T-helper 2 cell treated with Interferon-gamma antibody and Interleukin-4, amounts not matched to agents 100 ng/mL and 5 ng/mL, for 36 hours (primary cell): ENCODE data around the gene OSBP2. TPM values are rescaled to one million over a fixed set of nuclear protein-coding genes. Genes with fewer than 3 reads are reported as not detected.
"Not testable (repeated sequence)": the region's sequence is repeated elsewhere in the genome, so short reads cannot be mapped to it uniquely, and the experiment has no call there.

ENCODE experiments used
- intact Hi-C: fragments of 100-400 bp; cut with micrococcal nuclease; formaldehyde crosslinking; loops from one replicate; pipeline ENCODE4 v1.15.1; 2023
- total RNA-seq: library from RNA; stranded (reverse); gene quantifications from 2 replicates; pipeline ENCODE4 v1.2.3, GENCODE V29; 2022

OSBP2 gene
- total RNA-seq, 1 donor from 2014 or later, result 1.2 TPM

GRCh38 chr22:30675436-30675835 lies 19.2 kb upstream of the OSBP2 start:
- intact Hi-C loops, result no loop called here

GRCh38 chr22:30676565-30676964 lies 18.1 kb upstream of the OSBP2 start:
- intact Hi-C loops, result not testable (repeated sequence)

DNA sequence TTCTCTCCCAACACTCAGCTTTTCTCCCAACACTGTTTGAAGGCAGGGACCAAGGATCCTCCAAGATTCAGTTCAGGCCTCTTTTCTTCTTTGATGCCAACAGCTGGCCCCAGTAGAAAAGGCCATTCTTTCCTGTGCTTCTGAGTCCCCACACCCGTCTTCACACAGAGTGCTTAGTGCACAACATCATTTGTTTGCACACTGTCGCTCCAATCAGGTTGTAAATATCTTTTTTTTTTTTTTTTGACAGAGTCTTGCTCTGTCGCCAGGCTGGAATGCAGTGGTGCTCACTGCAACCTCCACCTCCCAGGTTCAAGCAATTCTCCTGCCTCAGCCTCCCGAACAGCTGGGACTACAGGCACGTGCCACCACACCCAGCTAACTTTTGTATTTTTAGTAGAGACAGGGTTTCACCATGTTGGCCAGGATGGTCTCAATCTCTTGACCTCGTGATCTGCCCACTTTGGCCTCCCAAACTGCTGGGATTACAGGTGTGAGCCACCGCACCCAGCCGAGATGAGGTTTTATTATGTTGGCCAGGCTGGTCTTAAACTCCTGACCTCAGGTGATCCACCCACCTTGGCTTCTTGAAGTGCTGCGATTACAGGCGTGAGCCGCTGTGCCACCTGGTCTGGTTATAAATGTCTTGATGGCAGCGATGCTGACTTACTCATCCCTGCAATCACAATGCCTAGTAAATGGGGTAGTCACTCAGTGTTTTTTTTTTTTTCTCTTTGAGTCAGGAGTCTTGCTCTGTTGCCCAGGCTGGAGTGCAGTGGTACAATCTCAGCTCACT lies 14.6 kb upstream of the OSBP2 start:
- intact Hi-C loops, result not testable (repeated sequence)

DNA sequence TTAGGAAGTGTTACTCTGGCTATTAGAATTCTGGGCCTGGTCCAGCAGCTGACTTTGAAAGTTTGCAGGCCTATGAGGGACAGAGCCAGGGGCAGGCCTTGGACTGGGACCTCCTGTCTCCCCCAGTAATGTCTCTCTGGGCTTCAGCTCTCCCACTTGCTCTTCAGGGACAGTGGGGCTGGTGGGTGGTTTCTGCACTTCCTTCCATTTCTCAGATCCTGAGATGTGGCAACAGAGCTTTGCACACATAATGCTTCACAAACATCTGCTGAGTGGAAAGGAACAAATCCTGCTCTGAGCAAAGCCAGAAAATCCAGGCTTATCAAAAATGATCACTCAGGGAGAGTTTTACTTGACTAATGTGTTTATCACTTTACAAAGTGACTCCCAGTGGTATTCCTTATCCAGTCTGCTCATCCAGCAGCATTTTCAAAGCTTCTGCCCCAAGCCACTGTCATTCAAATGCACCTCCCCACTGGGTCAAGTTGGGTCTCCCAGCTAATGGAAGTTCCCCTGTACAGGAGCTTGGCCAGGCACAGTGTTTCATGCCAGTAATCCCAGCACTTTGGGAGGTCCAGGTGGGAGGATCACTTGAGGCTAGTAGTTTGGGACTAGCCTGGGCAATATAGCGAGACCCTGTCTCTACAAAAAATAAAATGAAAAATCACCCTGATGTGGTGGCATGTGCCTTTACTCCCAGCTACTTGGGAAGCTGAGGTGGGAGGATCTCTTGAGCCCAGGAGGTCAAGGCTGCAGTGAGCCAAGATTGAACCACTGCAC lies 13.5 kb upstream of the OSBP2 start:
- intact Hi-C loops, result no loop called here

DNA sequence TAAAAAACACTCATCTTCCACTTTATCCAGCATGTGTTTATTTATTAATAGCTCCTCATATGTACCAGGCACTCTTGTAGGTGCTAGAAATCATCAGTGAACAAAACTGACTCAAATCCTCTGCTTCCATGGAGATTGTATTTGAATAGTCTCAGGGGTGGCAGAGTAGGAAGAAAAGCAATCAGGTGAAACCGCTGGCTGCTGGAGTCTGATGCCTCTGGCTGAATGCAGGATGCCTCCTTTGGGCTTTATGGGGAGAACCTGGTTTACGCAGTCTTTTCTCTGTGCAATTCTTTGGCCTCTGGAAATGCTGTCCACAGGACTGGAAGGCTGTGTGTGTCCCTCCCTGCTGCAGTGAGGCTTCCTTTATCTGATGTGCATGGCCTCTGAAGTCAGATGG lies 12.8 kb upstream of the OSBP2 start:
- intact Hi-C loops, result no loop called here

DNA sequence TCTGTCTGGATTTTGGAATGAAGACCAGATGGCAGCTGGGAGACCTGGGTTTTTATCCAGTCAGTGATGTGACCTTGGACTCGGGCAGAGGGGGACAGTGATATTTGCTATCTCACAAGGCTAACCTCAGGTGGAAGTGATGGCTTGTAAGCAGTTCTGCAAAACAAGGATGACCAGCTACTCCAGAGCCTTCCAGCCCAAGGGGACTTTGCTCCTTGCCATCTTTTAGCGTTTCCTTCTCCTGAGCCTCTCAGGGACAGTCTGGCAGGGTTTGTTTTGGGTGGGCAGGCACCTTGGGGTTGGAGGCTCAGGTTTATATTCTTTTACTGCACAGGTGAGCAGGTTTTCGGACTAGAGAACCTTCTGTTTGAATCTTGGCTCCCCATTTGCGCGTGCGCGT lies 9.5 kb upstream of the OSBP2 start:
- intact Hi-C loops, result no loop called here

DNA sequence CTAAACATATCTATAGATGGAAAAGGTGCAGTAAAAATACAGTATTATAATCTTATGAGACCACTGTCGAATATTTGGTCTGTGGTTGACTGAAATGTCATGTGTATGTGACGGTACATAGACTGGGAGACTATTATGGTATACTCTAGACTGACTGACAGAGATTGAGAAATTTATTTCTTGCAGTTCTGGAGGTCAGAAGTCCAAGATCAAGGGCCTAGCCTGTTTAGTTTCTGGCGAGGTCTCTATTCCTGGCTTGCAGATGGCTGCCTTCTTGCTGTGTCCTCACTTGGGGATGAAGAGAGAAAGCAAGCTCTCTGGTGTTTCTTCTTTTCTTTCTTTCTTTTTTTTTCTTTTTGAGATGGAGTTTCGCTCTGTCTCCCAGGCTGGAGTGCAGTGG lies 7.3 kb upstream of the OSBP2 start:
- intact Hi-C loops, result no loop called here

DNA sequence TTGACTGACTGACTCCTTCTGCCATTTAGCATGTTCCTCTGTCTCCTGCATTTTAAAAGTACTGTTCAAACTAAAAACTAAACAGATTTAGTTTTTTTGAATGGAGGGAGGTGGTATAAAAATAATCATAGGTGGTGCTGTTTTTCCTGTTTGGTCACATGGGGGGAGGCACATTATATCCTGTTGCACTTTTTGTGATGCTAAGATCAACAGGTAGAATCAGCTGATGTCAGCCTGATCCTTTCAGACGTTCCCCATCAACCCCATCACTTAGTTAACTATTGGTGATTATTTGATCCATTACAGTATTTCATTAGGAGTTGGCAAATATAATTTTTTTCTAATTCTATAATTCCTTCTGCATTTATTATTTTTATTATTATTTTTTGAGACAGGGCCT lies 5.1 kb upstream of the OSBP2 start:
- intact Hi-C loops, result no loop called here

DNA sequence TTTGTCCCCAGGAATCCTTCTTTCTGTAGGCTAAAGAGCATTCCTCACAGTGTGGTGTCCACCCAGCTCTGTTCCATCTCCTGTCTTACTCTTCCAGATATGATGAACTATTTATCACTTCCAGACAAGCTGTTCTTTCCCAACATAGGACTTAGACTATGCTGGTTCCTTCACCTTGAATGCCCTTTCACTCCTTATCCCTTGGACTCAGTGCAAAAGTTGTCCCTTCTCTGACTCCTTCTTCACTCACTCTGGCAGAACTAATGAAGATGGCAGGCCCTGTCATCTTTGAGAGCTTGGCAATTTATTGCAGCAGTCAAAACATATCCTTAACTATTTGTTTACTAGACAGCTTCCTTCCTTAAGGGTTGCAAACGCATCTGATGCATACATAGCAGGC lies 3.5 kb upstream of the OSBP2 start:
- intact Hi-C loops, result no loop called here

DNA sequence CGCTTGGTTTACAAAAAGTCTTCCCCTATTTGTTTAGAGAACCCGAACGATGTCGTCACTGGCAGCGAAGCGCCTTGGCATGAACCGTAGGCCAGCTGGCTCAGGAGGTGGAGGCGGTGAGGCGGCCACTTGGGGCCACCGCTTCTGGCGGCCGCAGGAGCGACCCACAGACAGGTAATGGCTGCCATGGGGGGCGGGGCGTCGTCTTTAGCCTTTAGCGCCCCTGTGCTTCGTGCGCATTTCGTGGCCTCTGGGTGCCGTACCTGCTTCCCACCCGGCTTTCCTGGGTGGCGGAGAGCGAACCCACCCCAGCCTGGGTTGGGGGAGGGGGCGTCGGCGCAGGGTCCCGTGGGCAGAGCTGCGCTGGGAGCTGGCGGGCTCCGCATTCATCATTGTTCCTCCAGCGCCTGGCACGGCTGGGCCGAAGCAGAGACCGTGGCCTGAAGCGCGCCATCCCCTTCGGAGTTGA lies 469 bp upstream of the OSBP2 start:
- intact Hi-C loops, result loop anchor here (1.0 kb wide), 1 partner anchor 59 kb away; the partner anchor contains the start of gene SLC35E4

GRCh38 chr22:30695351-30695851 lies 727 bp downstream of the OSBP2 start:
- intact Hi-C loops, result no loop called here

DNA sequence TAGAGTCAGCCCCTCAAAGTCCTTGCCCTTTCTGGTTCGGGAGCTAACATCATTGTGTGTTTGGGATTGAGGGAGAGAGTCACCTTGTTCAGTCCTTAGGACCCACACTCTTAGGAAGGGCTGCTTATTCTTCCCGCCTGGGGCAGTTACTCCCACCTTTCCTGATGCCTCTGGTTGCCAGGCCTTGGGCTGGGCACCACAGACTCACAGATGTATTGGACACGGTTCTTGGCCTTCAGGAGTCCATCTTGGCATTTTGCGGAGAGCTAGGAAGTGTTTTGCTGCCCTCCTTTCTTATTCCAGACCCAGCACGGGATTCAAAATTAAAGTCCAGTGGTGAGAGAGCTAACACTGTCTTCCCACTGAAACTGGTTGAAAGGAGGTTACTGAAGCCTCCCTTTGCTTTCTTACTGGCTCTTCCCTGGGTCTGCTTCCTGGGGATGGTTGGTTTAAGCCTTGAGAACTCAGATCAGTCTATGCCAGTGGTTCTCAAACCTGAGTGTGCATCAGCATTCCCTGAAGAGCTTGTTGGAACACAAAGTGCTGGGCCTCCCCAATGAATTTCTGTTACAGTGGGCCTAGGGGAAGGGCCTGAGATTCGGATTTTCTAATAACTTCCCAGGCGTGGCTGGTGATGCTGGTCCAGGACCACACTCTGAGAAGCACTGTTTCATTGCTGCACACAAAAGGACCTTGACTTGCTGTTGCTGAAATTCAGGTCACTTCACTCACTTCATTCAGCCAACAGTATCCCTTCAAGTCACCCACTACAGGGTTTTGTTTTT lies 1.4 kb downstream of the OSBP2 start:
- intact Hi-C loops, result no loop called here

GRCh38 chr22:30697975-30698374 lies 3.3 kb downstream of the OSBP2 start:
- intact Hi-C loops, result no loop called here

DNA sequence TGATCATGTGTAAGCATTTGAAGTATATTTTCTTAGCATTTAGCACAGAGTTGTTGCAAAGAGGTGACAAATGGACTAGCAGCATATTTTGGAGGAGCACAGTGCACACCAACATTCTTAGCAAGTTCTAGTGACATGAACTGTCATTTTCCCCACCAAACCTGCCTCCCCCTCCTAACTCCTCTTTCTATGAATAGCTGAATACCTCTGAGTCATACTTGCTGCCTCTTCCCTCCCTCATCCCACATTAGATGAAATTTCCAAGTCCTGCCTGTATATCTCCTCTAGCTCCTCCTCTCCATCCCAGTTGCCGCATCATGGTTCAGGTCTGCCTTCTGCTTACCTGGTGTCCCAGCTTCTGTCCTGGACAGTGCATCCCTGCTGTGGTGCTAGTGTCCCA lies 7.2 kb downstream of the OSBP2 start:
- intact Hi-C loops, result no loop called here

DNA sequence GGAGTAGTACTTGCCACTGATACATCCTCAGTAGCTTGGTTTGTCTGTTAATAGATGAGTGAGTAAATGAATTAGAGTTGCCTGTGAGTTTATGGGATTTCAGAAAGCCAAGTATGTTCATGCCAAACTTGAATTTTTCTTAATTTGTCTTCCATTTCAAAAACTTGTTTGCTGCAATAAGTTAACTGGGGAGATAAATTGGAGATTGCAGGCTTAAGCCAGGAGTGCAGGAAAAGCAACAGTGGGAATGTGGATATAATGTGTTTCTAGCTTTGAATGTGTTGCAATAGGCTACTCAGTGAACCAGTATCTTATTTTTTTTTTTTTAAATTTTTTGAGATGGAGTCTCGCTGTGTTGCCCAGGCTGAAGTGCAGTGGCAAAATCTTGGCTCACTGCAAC lies 8.2 kb downstream of the OSBP2 start:
- intact Hi-C loops, result no loop called here

DNA sequence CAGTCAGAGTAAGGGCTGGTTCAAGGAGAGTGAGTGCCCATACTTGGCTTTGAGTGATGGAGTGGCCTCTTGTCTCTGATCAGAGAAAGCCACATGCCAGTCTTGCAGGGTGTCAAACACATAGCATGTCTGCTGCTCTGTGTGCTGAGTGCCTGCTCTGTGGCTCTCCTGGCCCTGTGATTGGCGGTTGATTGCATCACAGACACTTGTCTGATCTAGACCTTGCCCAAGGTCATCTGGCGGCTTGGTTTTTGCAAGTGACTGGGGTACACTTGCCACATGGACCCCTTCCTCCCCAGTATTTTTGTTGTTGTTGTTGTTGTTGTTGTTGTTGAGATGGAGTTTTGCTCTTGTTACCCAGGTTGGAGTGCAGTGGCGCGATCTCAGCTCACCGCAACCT lies 10.3 kb downstream of the OSBP2 start:
- intact Hi-C loops, result no loop called here

DNA sequence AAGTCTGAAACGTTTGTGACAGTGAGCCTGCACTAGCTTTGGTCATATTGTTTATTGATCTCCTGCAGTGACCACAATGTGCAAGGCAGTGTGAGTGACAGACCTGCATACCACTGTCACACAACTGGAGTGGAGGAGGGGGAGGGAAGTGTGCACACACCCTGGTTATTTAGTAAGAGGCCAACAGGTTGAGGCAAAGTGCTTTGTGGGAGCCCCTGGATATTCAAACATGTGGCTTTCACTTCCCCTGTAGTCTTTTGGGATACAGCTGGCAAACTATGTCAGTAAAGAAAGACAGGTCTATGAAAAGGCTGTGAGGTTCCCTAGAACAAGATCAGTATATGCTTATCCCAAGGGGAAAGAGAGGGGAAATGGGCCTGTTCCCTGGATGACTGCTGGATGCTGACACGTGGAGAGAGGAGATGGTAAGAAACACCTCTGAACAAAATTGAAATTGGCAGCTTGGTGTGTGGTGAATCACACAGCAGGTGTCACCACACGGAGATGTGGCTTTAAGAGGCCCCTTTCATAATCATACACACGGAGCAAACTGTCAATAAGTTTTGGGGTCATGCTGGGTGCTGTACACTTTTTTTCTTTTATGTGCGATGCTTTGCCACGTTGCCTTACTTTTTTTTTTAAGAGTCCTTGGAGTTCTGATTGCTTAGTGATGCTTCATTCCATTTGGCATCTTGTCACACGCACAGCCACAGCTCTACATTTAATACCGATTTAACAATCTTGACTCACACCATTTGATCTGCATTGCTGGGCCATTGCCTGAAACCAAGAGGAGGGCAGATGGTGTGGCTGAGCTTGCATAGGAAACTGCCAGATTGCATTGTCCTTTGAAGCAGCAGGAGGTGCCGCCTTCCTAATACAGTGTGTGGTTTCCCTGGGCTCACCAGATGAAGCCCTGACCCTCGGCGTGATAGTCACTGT lies 11.3 kb downstream of the OSBP2 start:
- intact Hi-C loops, result loop anchor here (1.0 kb wide), 1 partner anchor 39 kb away; no protein-coding TSS in a partner anchor

DNA sequence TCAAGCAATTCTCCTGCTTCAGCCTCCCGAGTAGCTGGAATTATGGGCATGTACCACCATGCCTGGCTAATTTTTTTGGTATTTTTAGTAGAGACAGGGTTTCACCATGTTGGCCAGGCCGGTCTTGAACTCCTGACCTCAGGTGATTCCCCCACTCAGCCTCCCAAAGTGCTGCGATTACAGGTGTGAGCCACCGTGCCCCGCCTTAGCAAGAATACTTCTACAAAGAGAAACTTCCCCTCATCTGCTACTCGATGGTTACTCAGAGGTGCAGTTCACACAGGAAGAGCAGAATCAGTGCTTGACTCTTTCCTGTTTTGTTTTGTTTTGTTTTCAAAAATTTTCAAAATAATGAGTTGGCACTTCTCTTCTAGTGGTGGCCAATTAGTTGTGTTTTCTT lies 15.3 kb downstream of the OSBP2 start:
- intact Hi-C loops, result not testable (repeated sequence)

- intact Hi-C loops, result no loop called here
Observed at GRCh38 chr22:30712094-30712493, 17.4 kb downstream of the OSBP2 start.

- intact Hi-C loops, result no loop called here
Observed at GRCh38 chr22:30714062-30714461, 19.4 kb downstream of the OSBP2 start.
